DMS153 (cell line): Measurements from ENCODE around the gene KRTAP16-1.
"Not testable (repeated sequence)": the region's sequence is repeated elsewhere in the genome, so short reads cannot be mapped to it uniquely, and the experiment has no call there.

Experiments used
- DNase-seq: peaks from one replicate; lab custom pipeline; 2025; lab: John Stamatoyannopoulos, UW

Gene KRTAP16-1

DNA sequence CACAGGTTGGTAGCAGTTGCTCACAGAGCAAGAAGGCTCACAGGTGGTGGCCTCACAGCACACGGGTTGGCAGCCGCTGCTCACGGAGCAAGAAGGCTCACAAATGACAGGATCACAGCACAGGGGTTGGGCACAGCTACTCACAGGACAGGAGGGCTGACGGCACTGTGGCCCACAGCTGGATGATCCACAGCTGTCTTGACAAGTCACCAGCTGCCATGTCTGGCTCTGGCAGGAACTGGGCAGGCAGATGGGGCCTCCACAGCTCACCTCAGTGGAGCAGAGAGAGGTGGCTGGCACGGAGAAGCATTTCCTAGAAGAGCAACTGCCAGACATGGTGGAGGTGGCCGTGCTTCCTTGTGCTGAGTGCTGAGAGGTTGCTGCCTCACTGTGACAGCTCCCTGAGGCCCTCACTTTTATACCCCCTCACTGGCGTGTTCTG is at the start of gene KRTAP16-1:
Gene KRTAP16-1 (minus strand): TSS at position 392 of the 442 bp plus-strand sequence. CDS start 56 bp downstream, at position 336.
- no peak for DNase-seq

DNA sequence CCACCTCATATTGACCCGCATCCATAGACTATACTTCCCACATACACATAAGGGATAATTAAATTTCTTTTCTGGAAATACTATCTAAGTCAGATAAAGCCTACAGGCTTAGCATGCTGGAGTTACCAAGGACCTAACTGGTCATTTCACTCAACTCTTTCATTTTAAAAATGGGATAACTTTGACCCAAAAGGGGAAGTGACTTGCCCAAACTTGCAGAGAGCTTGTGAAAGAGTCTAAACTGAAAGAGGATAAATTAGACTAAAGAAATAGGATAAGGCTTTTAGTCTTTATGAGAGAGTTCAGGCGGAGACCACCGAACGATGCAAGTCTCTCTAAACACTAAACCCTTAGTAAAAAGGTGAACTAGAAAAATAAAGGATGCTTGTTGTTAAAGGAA is 45.4 kb upstream of the KRTAP16-1 start:
- DNase-seq = no peak

DNA sequence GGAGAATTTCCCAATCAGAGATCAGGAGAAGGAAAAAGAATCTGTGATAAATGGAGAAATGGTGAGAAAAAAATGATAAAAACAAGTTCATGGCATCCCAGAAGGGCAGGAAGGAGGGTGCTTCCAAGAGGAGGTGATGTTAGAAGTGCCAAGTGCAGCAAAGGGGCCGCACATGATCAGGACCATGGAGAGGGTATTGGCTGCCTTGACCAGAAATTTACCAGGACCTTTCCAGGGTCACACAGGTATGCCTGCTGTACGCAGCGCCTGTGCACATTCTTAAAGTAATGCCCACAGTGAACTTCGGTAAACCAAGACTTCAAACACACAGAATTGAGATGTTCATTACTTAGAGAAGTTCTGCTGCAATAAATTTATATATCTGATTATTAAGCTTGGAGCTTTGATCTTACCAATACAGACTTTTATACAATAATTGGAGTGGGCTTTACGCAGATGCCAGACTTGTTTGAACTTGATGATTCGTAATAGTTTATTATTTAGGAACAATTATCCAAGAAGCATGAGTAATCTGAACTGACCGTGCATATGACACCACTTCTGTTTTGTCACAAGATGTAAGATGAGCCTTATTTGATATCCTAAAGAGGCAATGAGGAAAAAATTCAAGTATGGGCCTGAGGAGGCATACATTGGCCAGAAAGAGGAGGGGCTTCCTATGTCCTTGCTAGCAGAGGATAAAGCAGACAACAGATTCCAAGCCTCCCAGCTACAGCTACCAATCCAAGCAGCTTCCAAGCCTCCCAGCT is 43.7 kb upstream of the KRTAP16-1 start:
- DNase-seq = no peak

GRCh38 chr17:41351177-41351576 is 42.1 kb upstream of the KRTAP16-1 start:
- DNase-seq = no peak

DNA sequence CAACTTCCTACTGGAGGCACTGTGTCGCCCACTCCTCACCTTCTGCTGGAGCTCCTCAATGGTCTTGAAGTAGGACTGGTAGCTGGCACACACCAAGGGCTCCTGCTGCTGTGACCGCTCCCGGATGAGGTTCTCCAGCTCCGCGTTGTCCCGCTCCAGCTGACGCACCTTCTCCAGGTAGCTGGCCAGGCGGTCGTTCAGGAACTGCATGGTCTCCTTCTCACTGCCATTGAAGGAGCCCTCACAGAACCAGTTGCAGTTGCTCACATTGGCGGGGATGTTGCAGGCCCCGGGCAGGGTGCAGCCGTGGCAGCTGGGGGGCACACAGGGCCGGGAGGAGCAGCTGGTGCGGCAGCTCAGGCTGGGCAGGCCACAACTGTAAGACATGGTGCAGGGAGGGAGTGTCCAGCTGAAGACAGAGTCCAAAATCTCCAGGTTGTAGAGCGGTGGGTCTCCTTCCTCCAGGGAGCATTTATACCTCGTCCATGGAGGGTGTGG is 41.3 kb upstream of the KRTAP16-1 start, which contains the start of gene KRT33A:
Gene KRT33A (minus strand): TSS at position 448 of the 498 bp plus-strand sequence. CDS start 61 bp downstream, at position 387.
- not testable (repeated sequence) for DNase-seq

DNA sequence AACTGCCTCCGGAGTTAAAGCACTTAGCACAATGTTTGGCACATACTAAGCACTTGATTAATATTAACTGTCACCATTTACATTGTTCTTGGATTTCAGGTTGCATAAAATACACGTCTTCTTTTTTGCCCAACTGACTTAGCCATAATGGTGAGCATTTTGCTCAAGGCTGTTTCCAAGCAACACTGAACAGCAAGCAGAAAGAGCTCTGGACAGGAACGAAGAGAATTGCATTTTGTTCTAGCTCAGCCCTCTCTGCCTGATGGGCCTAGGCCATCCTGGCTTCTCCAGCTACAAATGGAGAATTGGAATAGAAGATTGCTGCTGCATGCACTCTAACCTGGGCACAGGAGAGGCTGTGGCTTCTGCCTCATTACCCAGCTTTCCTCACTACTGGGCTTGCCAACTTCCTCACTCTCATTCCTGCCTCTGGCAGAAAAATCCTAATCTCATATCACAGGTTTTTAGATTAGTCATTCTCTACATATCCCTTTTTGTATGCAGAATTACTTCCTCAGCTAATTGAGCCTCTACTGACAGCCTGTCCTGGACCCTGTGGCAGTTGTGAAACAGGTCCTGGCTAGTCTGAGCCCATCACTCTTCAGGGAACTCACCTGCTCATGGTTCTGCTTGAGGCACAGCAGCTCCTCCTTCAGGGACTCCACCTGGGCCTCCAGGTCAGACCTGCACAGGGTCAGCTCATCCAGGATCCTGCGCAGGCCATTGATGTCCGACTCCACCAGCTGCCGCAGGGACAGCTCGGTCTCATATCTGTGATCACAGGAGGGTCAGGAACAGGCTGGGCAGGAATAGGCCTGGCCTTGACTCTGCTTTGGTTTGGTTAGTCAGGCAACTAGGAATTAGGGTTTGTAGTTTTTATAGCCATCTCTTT is 39.0 kb upstream of the KRTAP16-1 start:
- no peak for DNase-seq

DNA sequence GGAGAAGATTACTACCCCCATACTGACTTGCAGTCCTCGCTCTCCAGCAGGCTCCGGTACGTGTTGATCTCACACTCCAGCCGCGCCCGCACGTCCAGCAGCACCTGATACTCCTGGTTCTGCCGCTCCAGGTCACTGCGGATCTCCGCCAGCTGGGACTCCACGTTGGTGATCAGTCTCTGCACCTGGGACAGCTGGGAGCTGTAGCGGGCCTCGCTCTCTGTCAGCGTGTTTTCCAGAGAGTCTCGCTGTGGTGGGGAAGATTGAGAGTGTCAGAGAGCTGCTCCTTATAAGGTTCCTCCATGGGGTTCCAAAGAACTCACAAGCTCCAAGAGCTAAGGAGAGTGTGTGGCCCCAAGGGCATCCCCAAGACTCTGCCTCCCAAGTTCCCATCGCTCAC is 37.3 kb upstream of the KRTAP16-1 start:
- not testable (repeated sequence) for DNase-seq

DNA sequence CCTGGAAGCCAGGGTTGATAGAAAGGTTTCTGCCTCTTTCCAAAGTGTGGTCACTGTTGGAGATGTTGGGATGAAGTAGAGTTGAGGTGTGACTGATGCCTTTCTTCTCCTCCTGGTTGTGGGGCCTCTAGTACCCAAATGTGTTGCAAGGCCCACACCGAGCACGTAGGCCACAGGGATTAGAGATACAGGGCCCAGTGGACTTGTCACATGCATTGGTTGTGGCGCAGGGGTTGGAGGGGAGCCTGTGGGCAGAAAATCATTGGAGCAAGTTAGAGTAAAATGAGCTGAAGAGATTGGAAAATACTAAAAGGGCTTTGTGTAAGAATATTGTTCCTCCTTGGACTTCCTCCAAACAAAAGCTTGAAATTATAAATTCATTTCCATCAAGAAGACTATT is 36.9 kb upstream of the KRTAP16-1 start:
- no peak for DNase-seq

DNA sequence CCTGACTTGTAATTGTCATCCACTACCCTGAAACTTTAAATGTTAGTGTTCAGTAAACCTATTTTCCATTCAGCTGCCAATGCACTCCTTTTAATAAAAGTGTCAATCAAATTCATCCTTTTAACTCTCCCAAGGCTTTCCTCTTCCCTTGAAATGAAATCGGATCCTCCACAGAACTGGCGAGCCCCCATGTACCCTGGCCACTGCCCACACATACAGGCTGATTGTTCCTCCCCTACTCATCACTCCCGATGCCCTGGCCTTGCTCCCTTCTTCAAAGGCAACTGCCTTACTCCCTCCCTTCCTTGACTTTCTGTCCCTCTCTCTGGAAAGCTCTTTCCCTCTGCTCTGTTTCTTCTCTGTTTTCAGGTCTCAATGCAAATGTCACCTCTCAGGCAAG is 33.9 kb upstream of the KRTAP16-1 start:
- DNase-seq = no peak

DNA sequence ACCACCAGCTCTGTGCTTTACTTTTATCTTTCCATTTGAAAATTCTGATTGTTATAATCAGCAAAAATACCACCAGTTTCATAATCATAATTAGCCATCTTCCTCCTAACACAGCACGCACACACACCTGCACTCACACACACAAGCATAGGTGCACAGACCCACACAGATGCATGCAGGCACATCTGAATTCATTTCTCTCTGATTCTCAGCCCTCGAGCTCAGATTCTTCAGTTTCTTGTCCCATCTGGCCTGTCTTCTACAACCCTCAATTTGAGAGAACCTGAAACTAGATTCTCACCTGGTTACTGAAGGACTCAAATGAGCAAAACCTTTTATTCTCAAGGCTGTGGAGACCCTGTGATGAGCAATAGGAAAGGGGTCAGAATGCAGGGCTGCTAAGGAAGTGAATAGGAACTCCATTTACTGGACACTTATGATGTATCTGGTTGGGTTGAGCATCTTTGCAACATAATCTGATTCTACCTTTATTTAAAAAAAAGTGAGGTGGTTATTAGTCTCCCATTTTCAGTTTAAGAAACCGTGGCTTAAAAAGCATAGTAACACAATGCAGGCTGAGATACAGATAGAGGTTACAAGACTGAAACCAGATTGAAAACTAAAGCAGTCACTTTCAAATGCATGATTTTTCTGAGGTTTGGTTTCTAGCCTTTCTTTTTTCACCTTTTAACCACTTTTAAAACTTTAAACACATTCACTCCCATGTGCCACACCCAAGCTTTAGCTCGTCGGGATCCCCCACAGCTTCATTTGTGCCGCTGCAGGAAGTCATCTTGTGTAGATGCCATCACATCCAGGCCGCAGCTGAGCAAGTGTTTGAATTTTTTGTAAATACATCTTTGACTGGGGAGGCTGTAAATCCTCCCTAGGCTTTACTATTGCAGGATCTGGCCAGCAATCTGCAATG is 32.1 kb upstream of the KRTAP16-1 start:
- DNase-seq = no peak

GRCh38 chr17:41340494-41340893 is 31.4 kb upstream of the KRTAP16-1 start:
- no peak for DNase-seq

DNA sequence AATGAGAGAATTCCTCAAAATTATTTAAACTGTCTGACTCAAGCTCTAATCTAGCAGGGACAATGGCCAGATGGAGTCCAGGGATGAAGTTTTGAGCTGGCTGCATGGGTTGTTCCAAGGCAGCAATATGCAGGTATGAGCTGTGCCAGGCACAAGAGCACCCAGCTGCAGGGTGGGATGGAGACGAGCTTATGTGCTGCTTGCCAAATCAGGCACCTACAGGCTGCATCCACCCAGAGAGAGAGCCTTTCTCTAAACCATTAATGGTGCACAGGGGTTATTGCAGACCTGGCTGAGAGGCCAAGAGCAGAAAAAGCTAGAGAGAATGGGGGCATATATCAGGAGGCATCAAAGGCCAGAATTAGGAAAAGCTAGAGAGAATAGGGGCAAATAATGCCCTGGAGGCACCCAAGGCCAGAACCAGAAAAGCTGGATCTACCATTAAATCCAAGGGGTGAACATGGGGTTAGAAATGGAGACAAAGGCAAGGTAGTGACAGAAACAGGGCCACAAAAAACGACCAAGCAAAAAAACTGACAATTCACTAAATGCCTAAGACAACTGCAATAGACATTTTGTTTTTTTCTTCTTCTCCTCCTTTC is 30.6 kb upstream of the KRTAP16-1 start:
- no peak for DNase-seq

- DNase-seq = no peak
These were observed 29.9 kb upstream of the KRTAP16-1 start for GRCh38 chr17:41338961-41339485.

DNA sequence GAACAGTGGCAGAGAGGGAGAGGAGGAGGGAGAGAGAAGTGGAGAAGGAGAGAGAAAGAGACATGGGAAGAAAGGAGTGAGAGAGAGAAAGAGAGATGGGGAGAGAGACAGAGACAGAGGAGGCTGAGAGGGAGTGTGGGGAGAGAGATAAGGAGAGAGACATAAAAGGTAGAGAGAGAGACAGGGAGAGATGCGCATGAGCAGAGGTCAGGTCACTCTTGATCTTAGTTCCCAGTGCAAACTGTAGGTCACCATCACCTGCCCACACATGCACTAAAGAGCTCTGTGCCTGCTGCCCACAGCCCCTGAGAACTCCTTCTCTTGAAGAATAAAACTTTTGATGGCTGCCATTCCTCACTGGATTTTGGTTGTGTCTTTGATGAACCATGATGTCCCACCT is 26.6 kb upstream of the KRTAP16-1 start:
- DNase-seq = no peak

DNA sequence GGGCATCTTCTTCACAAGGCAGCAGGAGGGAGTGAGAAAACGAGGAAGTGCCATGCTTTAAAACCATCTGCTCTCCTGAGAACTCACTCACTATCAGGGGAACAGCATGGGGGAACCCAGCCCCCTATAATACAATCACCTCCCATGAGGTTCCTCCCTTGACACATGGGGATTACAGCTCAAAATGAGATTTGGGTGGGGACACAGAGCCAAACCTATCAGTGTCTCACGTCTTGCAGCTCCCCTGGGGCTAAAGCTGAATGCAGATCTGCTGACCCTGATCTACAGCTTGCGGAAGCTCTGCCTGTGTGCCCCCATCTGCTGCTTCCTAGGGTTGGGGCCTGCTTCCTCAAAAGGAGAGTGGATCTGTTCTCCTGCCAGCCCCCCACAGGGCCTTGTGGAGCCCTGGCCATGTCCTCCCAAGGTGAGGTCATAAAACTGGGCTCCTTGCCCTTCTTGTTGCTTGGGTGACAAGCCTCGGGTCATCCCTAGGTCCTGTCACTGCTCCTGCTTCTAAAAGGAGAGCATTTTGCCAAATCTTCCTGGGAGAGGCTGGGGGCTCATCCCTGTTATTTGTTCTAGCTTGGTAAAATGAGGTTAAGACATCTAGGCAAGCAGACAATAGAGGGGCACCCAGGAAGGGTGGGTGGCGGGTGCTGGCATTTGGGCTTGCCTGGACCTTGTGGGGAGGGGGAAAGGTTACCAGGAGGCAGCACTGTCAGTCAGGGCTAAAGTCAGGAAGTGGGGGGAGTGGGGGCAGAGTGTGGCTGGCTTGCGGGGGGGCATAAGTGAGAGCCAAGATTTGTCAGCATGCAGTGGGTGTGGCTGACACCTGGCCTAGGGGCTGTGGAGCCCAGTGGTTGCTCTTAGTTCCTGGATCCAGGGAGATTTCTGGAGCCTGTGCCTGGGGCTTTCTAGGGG is 25.5 kb upstream of the KRTAP16-1 start:
- no peak for DNase-seq

- DNase-seq = no peak
These were observed 24.7 kb upstream of the KRTAP16-1 start for GRCh38 chr17:41333836-41334235.

- no peak for DNase-seq
These were observed 24.0 kb upstream of the KRTAP16-1 start for GRCh38 chr17:41333098-41333497.

GRCh38 chr17:41332239-41332638 is 23.1 kb upstream of the KRTAP16-1 start:
- DNase-seq = no peak

DNA sequence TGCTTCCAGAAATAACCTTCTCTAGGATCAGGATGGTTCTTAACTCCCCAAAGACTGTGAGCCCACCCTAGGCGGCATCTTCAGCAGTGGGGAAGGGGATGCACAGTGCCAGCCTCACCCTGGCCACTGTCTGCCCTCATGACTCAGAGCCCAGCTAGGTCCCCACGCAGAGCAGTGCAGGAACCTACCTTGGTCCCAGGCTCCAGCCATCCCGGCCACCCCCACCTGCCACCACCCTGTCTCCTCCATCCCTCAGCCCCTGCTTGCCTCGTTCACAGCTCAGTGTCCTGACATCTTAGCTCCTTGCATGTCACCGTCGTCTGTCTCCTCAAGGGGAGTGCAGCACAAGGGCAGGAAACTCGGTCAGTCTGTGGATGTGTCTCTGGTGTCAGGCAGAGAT is 22.5 kb upstream of the KRTAP16-1 start:
- no peak for DNase-seq
